HepG2 (cell line): ENCODE data around the gene PPP1R7.

Experiments used
- CREB1 ChIP-seq, 2 experiments: fragments of 450-650 bp in 1 of 2; IDR thresholded peaks; 2 replicates each; pipeline ENCODE4 v1.6.1; 2016 to 2017; ENCODE audit warnings: control low read depth in 1 of 2, mild to moderate bottlenecking in 1 of 2, missing compliant biosample characterization in 1 of 2, missing genetic modification characterization in 1 of 2
- DNMT3B ChIP-seq: conservative IDR thresholded peaks from 2 replicates; pipeline ENCODE4 v1.6.1; 2016; ENCODE audit warnings: missing biosample characterization, control low read depth
- ETV6 ChIP-seq: sonication (generic); formaldehyde crosslinking; conservative IDR thresholded peaks from 2 replicates; pipeline ENCODE4 v1.4.0; 2020; ENCODE audit warnings: missing genetic modification reagents
- FOXA3 ChIP-seq: IDR thresholded peaks from 2 replicates; pipeline ENCODE4 v1.6.1; 2016; ENCODE audit warnings: missing genetic modification reagents, missing compliant biosample characterization
- HNF4G ChIP-seq, 2 experiments: sonication (generic) in 1 of 2; formaldehyde crosslinking in 1 of 2; IDR thresholded peaks; 2 replicates each; pipeline versions ENCODE4 v1.4.0 to v1.6.1; 2011 to 2020; ENCODE audit warnings: borderline replicate concordance in 2 of 2, low read depth in 2 of 2, mild to moderate bottlenecking in 2 of 2, low read length in 1 of 2, missing genetic modification reagents in 1 of 2, moderate library complexity in 1 of 2
- MED1 ChIP-seq: sonication (generic); formaldehyde crosslinking; IDR thresholded peaks from 2 replicates; pipeline ENCODE4 v1.4.0; 2020; ENCODE audit warnings: missing genetic modification reagents
- POLR2A ChIP-seq, 2 experiments: IDR thresholded peaks; 2 replicates each; pipeline ENCODE4 v1.6.1; 2011; ENCODE audit warnings: low read depth in 2 of 2, low read length in 2 of 2, mild to moderate bottlenecking in 1 of 2, moderate library complexity in 1 of 2; ENCODE audit not compliant: insufficient read depth in 1 of 2
- RXRA ChIP-seq: sonication (generic); formaldehyde crosslinking; IDR thresholded peaks from 2 replicates; pipeline ENCODE4 v1.5.1; 2020; ENCODE audit warnings: missing genetic modification reagents
- SIN3A ChIP-seq: IDR thresholded peaks from 2 replicates; pipeline ENCODE4 v1.6.1; 2011; ENCODE audit warnings: low read depth, mild to moderate bottlenecking, control low read depth, low read length, borderline replicate concordance
- SOX6 ChIP-seq, 2 experiments: fragments of 450-650 bp in 1 of 2; sonication (generic) in 1 of 2; formaldehyde crosslinking in 1 of 2; IDR thresholded peaks; 2 replicates each; pipeline versions ENCODE4 v1.4.0 to v1.6.1; 2017 to 2020; ENCODE audit warnings: antibody characterized with exemption in 1 of 2, mild to moderate bottlenecking in 1 of 2, missing genetic modification reagents in 1 of 2
- ZNF124 ChIP-seq: sonication (generic); formaldehyde crosslinking; IDR thresholded peaks from 2 replicates; pipeline ENCODE4 v1.4.0; 2020; ENCODE audit warnings: missing genetic modification reagents
- TF ChIP-seq, protein P1 (sequence below): sonication (generic); formaldehyde crosslinking; IDR thresholded peaks from 2 replicates; pipeline ENCODE4 v1.8.0; 2022; ENCODE audit warnings: mild to moderate bottlenecking, missing genetic modification reagents; ENCODE audit not compliant: insufficient replicate concordance
- TF ChIP-seq, protein P2 (sequence below): sonication (generic); formaldehyde crosslinking; IDR thresholded peaks from 2 replicates; pipeline ENCODE4 v1.4.0; 2020; ENCODE audit warnings: mild to moderate bottlenecking, missing genetic modification reagents

DNA sequence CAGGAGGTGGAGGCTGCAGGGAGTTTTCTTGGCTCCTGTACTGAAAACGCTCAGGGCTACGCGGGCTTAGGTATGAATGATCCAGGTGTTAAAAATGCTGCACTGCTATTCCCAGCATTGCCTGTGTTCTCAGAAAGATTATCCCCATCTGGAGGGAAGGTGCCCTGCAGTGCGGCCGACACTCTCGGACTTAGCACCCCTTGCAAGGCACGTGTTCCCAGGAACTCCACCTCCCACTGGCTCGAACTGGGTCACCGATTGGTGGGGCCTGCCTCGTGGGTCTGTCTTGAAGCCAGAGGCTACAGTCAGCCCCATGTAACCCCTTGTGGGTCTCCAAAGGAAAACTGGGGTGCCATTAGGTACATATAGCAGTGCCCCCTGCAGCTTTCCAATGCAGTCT lies 63.9 kb downstream of the PPP1R7 start:
- TF ChIP-seq RXRA: no peak
- TF ChIP-seq POLR2A (IDR thresholded peaks at IDR 0.05; ENCODE audit: insufficient read depth in 1 of 2, low read depth in 2 of 2, low read length in 2 of 2): no peak
- no peak for TF ChIP-seq HNF4G (IDR thresholded peaks at IDR 0.05; ENCODE audit: borderline replicate concordance, low read depth, low read length)
- no peak for TF ChIP-seq HNF4G (CRISPR knock-in tag; IDR thresholded peaks at IDR 0.05; ENCODE audit: borderline replicate concordance, low read depth)
- no peak for TF ChIP-seq MED1 (CRISPR knock-in tag)
- no peak for TF ChIP-seq SIN3A
- no peak for TF ChIP-seq ZNF124 (CRISPR knock-in tag)
- TF ChIP-seq ETV6 (CRISPR knock-in tag): no peak
- TF ChIP-seq CREB1 (IDR thresholded peaks at IDR 0.05): no peak
- no peak for TF ChIP-seq CREB1 (CRISPR knock-in tag; IDR thresholded peaks at IDR 0.05)
- no peak for TF ChIP-seq DNMT3B (CRISPR knock-in tag)
- TF ChIP-seq, protein P1, sequence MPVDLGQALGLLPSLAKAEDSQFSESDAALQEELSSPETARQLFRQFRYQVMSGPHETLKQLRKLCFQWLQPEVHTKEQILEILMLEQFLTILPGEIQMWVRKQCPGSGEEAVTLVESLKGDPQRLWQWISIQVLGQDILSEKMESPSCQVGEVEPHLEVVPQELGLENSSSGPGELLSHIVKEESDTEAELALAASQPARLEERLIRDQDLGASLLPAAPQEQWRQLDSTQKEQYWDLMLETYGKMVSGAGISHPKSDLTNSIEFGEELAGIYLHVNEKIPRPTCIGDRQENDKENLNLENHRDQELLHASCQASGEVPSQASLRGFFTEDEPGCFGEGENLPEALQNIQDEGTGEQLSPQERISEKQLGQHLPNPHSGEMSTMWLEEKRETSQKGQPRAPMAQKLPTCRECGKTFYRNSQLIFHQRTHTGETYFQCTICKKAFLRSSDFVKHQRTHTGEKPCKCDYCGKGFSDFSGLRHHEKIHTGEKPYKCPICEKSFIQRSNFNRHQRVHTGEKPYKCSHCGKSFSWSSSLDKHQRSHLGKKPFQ: no peak
- no peak for TF ChIP-seq FOXA3 (CRISPR knock-in tag)
- no peak for TF ChIP-seq SOX6 (IDR thresholded peaks at IDR 0.05)
- 0 out of 2 replicates have a peak, but pooled peaks have one; percentile 6 for TF ChIP-seq SOX6 (CRISPR knock-in tag; IDR thresholded peaks at IDR 0.05)
- TF ChIP-seq, protein P2, sequence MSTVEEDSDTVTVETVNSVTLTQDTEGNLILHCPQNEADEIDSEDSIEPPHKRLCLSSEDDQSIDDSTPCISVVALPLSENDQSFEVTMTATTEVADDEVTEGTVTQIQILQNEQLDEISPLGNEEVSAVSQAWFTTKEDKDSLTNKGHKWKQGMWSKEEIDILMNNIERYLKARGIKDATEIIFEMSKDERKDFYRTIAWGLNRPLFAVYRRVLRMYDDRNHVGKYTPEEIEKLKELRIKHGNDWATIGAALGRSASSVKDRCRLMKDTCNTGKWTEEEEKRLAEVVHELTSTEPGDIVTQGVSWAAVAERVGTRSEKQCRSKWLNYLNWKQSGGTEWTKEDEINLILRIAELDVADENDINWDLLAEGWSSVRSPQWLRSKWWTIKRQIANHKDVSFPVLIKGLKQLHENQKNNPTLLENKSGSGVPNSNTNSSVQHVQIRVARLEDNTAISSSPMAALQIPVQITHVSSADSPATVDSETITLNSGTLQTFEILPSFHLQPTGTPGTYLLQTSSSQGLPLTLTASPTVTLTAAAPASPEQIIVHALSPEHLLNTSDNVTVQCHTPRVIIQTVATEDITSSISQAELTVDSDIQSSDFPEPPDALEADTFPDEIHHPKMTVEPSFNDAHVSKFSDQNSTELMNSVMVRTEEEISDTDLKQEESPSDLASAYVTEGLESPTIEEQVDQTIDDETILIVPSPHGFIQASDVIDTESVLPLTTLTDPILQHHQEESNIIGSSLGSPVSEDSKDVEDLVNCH (CRISPR knock-in tag): 0 out of 2 replicates have a peak, but pooled peaks have one; percentile 40
